GM19240 (cell line): ENCODE measurements around the gene DLX4.

Experiments
- DNase-seq: peaks from one replicate; pipeline ENCODE4 v3.0.0; 2011; ENCODE audit warnings: low spot score; ENCODE audit not compliant: insufficient read length

Gene DLX4

DNA sequence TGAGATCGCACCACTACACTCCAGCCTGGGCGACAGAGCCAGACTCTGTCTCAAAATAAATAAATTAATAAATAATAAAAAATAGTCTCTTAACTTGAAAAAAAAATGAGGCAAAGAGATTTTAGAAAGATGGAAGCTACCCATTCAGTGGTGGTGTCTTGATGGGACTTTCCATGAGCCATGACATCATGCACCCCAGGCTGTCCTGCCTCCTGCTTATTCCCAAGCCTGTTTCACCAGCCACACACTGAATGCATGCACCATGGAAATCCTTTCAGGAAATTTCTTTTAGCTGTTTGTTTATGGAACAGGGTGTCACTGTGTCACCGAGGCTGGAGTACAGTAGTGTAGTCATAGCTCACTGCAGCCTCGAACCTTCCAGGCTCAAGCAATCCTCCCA lies 34.9 kb downstream of the DLX4 start:
- no peak for DNase-seq

- DNase-seq = no peak
Observed at GRCh38 chr17:50009282-50009681, 40.3 kb downstream of the DLX4 start.

DNA sequence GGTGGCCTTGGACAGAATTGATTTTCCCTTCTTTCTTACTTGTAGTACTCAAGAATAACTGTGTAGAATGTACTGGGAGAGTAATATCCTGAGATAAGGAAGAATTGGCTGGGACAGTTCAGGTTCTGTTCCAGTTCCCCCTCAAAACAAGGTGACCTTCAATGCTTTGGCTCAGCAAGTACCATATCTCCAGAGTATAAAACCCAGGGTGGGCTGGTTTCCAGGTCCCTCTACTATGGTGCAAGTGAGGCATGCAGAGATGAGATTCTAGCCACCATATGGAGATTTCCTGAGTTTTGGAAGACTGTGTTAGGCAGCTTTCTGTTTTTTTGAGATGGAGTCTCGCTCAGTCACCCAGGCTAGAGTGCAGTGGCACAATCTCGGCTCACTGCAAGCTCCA lies 44.1 kb downstream of the DLX4 start:
- no peak for DNase-seq

GRCh38 chr17:50014471-50015088 lies 45.6 kb downstream of the DLX4 start:
- DNase-seq = no peak

DNA sequence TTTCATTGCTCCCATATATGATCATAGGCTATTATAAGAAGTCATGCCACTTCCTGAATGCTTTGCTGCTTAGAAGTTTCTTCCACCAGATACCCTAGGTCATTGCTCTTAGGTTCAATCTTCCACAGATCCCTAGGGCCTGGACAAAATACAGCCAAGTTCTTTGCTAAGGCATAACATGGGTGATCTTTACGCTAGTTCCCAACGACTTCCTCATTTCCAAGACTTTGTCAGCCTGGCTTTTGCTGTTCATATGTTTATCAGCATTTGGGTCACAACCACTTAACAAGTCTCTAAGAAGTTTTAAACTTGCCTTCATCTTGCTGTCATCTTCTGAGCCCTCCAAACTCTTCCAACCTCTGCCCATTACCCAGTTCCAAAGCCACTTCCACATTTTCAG lies 46.2 kb downstream of the DLX4 start:
- no peak for DNase-seq

- no peak for DNase-seq
Observed at GRCh38 chr17:50018909-50019308, 49.9 kb downstream of the DLX4 start.

GRCh38 chr17:50020841-50021599 lies 52.0 kb downstream of the DLX4 start:
- no peak for DNase-seq

DNA sequence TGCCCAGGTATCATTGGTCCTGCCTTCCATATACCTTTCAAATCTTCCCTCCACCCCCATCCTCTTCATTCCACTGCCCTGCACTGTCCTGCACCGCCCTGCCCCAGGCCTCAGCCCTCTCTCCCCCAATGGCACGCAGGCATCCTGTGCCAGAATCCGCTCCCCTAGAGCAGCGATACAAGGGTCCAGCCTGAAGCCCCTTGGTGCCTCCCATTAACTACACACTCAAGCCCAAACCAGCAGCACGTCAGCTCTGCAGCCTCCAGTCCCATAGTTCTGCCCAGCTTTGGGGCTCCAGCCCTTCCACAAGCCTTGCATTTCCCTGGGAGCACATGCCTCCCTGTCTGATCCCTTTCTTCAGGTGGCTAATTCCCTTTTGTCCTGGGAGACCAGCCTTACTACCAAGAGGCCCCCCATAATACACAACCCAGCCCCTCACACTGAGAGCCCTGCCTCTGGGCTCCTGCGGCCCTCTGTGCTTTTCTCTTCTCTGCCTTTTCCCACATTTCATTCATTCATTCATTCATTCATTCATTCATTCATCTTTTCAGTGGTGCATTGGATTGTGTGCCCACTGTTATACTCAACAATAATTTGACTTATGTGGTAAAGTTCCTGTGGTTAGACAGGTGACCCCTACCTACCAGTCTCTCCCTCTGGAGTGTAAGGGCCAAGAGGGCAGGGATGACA lies 52.8 kb downstream of the DLX4 start:
- DNase-seq = no peak

DNA sequence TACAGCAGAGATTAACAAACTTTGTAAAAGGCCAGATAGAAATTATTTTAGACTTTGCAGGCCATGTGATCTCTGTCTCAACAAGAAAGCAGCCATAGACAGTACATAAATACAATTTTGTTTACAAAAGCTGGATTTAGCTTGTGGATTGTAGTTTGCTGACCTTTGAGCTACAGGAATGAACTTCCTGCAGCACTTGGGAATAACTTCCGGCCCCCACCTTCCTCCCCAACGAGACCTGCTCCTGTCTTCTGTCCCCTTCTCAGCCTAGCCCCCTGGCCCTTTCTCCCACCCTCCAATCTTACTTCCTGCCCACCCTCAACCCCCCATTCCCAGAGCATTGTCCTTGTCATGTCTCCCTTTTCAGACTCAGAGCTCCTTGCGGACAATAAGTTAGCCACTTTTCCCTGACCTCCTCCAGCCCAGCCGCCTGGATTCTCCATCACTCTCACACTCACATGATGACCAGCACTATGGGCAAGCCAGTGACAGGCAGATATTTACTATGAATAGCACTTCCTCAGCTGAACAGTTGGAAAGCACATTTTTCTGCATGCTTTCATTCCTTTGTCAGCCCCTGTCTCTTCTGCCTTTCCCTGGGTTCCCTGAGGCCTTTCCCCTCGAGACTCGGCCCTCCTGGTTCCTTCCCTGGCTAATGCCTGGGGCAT lies 53.6 kb downstream of the DLX4 start:
- DNase-seq = no peak

GRCh38 chr17:50023520-50023919 lies 54.5 kb downstream of the DLX4 start:
- no peak for DNase-seq
